HepG2 (cell line): ENCODE data around the gene TM9SF4. TPM values are rescaled to one million over a fixed set of nuclear protein-coding genes. Genes with fewer than 3 reads are reported as not detected.
A peak's percentile ranks its signal among the peaks of the same experiment; 100 is the strongest.

Experiments used
- BRF2 ChIP-seq: sonication (generic); formaldehyde crosslinking; IDR thresholded peaks from 2 replicates; pipeline ENCODE4 v1.8.1; 2022; ENCODE audit warnings: mild to moderate bottlenecking, missing genetic modification reagents
- GLI4 ChIP-seq: sonication (generic); formaldehyde crosslinking; IDR thresholded peaks from 2 replicates; pipeline ENCODE4 v1.5.1; 2020; ENCODE audit warnings: missing genetic modification reagents, mild to moderate bottlenecking, moderate library complexity, borderline replicate concordance
- KLF12 ChIP-seq: sonication (generic); formaldehyde crosslinking; IDR thresholded peaks from 2 replicates; pipeline ENCODE4 v1.4.0; 2020; ENCODE audit warnings: missing genetic modification reagents, borderline replicate concordance
- KLF16 ChIP-seq, 2 experiments: sonication (generic) in 1 of 2; formaldehyde crosslinking in 1 of 2; IDR thresholded peaks; 2 replicates each; pipeline versions ENCODE4 v1.6.1 to v1.8.0; 2016 to 2023; ENCODE audit warnings: missing genetic modification reagents in 2 of 2, missing compliant biosample characterization in 1 of 2
- KMT2B ChIP-seq: IDR thresholded peaks from 2 replicates; pipeline ENCODE4 v1.6.1; 2016; ENCODE audit warnings: missing genetic modification reagents, missing compliant biosample characterization
- LRRFIP1 ChIP-seq: sonication (generic); formaldehyde crosslinking; conservative IDR thresholded peaks from 2 replicates; pipeline ENCODE4 v1.4.0; 2020; ENCODE audit warnings: missing genetic modification reagents
- PAXIP1 ChIP-seq: sonication (generic); formaldehyde crosslinking; conservative IDR thresholded peaks from 2 replicates; pipeline ENCODE4 v1.4.0; 2020; ENCODE audit warnings: mild to moderate bottlenecking, missing genetic modification reagents, moderate library complexity
- SALL1 ChIP-seq: sonication (generic); formaldehyde crosslinking; IDR thresholded peaks from 2 replicates; pipeline ENCODE4 v1.8.0; 2022; ENCODE audit warnings: mild to moderate bottlenecking, missing genetic modification reagents
- TCF7 ChIP-seq: sonication (generic); IDR thresholded peaks from 2 replicates; pipeline ENCODE4 v1.6.1; 2016; ENCODE audit warnings: antibody characterized with exemption, low read depth
- TCF7L2 ChIP-seq: IDR thresholded peaks from 2 replicates; pipeline ENCODE4 v1.6.1; 2011; ENCODE audit warnings: mild to moderate bottlenecking, low read depth, low read length, moderate library complexity
- TERF1 ChIP-seq: sonication (generic); formaldehyde crosslinking; IDR thresholded peaks from 2 replicates; pipeline ENCODE4 v1.8.0; 2022; ENCODE audit warnings: mild to moderate bottlenecking, missing genetic modification reagents, moderate library complexity
- YEATS4 ChIP-seq: sonication (generic); formaldehyde crosslinking; IDR thresholded peaks from 2 replicates; pipeline ENCODE4 v1.4.0; 2020; ENCODE audit warnings: missing genetic modification reagents, borderline replicate concordance
- ZFX ChIP-seq: sonication (generic); formaldehyde crosslinking; IDR thresholded peaks from 2 replicates; pipeline ENCODE4 v1.4.0; 2020; ENCODE audit warnings: mild to moderate bottlenecking, low read depth, missing genetic modification reagents, moderate library complexity
- ZNF205 ChIP-seq: IDR thresholded peaks from 2 replicates; pipeline ENCODE4 v1.6.1; 2018; ENCODE audit warnings: missing biosample characterization, missing genetic modification reagents
- ZNF234 ChIP-seq: sonication (generic); formaldehyde crosslinking; conservative IDR thresholded peaks from 2 replicates; pipeline ENCODE4 v1.5.1; 2020; ENCODE audit warnings: mild to moderate bottlenecking, missing genetic modification reagents
- ZNF264 ChIP-seq: sonication (generic); formaldehyde crosslinking; IDR thresholded peaks from 2 replicates; pipeline ENCODE4 v1.4.0; 2020; ENCODE audit warnings: missing genetic modification reagents
- ZNF761 ChIP-seq: sonication (generic); formaldehyde crosslinking; conservative IDR thresholded peaks from 2 replicates; pipeline ENCODE4 v1.4.0; 2020; ENCODE audit warnings: mild to moderate bottlenecking, missing genetic modification reagents
- ZNF83 ChIP-seq: sonication (generic); formaldehyde crosslinking; IDR thresholded peaks from 2 replicates; pipeline ENCODE4 v1.4.0; 2020; ENCODE audit warnings: missing genetic modification reagents, mild to moderate bottlenecking, borderline replicate concordance
- ZSCAN22 ChIP-seq: sonication (generic); formaldehyde crosslinking; IDR thresholded peaks from 2 replicates; pipeline ENCODE4 v1.4.0; 2020; ENCODE audit warnings: mild to moderate bottlenecking, missing genetic modification reagents
- polyA plus RNA-seq, 8 experiments: library from polyadenylated mRNA; depleted of rRNA in 3 of 8; stranded (reverse) in 7 of 8; unstranded in 1 of 8; fragments of >200 nt; fragmentation: Illumina TruSeq in 4 of 8; extraction: Trizol in 4 of 8; gene quantifications; 2 replicates each; pipeline versions ENCODE4 v1.2.1 to v1.2.3, GENCODE V29; 2011 to 2016; ENCODE audit warnings: low read depth in 4 of 8, missing spikeins in 1 of 8, mixed read lengths in 1 of 8; ENCODE audit not compliant: insufficient read depth in 1 of 8
- total RNA-seq, 5 experiments: library from RNA; depleted of rRNA; stranded (reverse); fragments of >200 nt; fragmentation: Illumina TruSeq; extraction: Trizol; gene quantifications; 2 replicates each; pipeline ENCODE4 v1.2.3, GENCODE V29; 2016; ENCODE audit warnings: low read depth in 1 of 5

TM9SF4 gene
- total and polyA plus RNA-seq, 2 of the 13 experiments (the other 11 are each of a cell fraction or from before 2014, with no cell fraction given) = 53.5 to 171 TPM

GRCh38 chr20:32109392-32110172 lies at the start of gene TM9SF4 (continued):
- peak; percentile 76; the same call in 1 of the 2 replicates for TF ChIP-seq ZSCAN22 (CRISPR knock-in tag)
- TF ChIP-seq ZNF761 = no peak; the same call in 1 of the 2 replicates
- TF ChIP-seq SALL1 (CRISPR knock-in tag) = peak; percentile 96
- TF ChIP-seq TERF1 (CRISPR knock-in tag) = no peak
- peak; percentile 97 for TF ChIP-seq KLF12 (CRISPR knock-in tag)
- peak; percentile 84 for TF ChIP-seq ZNF264 (CRISPR knock-in tag)
- TF ChIP-seq TCF7L2 = no peak
- no peak for TF ChIP-seq TCF7
- TF ChIP-seq ZNF205 (CRISPR knock-in tag) = peak; percentile 93
- no peak for TF ChIP-seq BRF2 (CRISPR knock-in tag)
- TF ChIP-seq ZNF83 (CRISPR knock-in tag) = peak; percentile 89
- peak; percentile 99 for TF ChIP-seq ZFX (CRISPR knock-in tag)
- TF ChIP-seq KMT2B (CRISPR knock-in tag) = peak; percentile 97
- TF ChIP-seq KLF16 (CRISPR knock-in tag; IDR thresholded peaks at IDR 0.05) = peak in 1 of 2 experiments; percentile 94; a peak in 2 of 4 replicates
- TF ChIP-seq GLI4 (CRISPR knock-in tag) = peak; percentile 56; the same call in 1 of the 2 replicates
- peak; percentile 92; the same call in 1 of the 2 replicates for TF ChIP-seq ZNF234 (CRISPR knock-in tag)
- peak; percentile 100 for TF ChIP-seq YEATS4 (CRISPR knock-in tag)
- no peak for TF ChIP-seq LRRFIP1 (CRISPR knock-in tag)
- peak; percentile 67 for TF ChIP-seq PAXIP1 (CRISPR knock-in tag)
